K562 (cell line): ENCODE measurements around the gene RARRES2. TPM values are rescaled to one million over a fixed set of nuclear protein-coding genes. Genes with fewer than 3 reads are reported as not detected.

Source experiments
- ATAC-seq: fragments of 200-7000 bp; cut with Tn5 transposase; 3 replicates; pipeline ENCODE4 v1.9.1; 2020; ENCODE audit warnings: moderate library complexity
- BruUV-seq: library from RNA; stranded (reverse); fragments of 400-500 nt; replicated peaks from 2 replicates; lab custom pipeline; 2021; lab: Mats Ljungman, UMichigan
- CTCF ChIA-PET: fragments of 300-600 bp; formaldehyde crosslinking; extraction: SDS; loops from one replicate; lab custom pipeline; 2021; ENCODE audit warnings: low intra/inter-chr PET ratio; lab: Yijun Ruan, JAX
- POLR2A ChIA-PET: fragments of 300-600, 350-650 bp; sonication (Branson Sonifier 250); formaldehyde crosslinking; extraction: SDS; loops from one replicate; lab custom pipeline; 2021; ENCODE audit warnings: antibody characterized with exemption, inconsistent platforms; lab: Yijun Ruan, JAX
- DNase-seq, 4 experiments: peaks; one replicate each; pipeline versions ENCODE4 v3.0.0 to v3.0.0-alpha.2; 2011 to 2018; ENCODE audit warnings: low spot score in 3 of 4, mixed read lengths in 3 of 4; ENCODE audit errors: extremely low read depth in 1 of 4
- FAIRE-seq: peaks from 2 replicates; lab custom pipeline; 2011; peaks lifted over from hg19 to GRCh38; lab: Jason Lieb, UNC
- H2AFZ ChIP-seq: 2 replicates; pipeline ENCODE4 v1.6.0; 2011; ENCODE audit warnings: low read depth, low read length, control low read depth, inconsistent platforms
- H3K27ac ChIP-seq: fragments of 200-600 bp; 3 replicates; pipeline ENCODE4 v1.8.0; 2011; ENCODE audit warnings: low read depth, mild to moderate bottlenecking, control low read depth, inconsistent platforms, low read length, moderate library complexity, mixed read lengths; ENCODE audit errors: extremely low read depth
- H3K27me3 ChIP-seq, 2 experiments: fragments of 300-600 bp in 1 of 2; 2 replicates in 1 of 2; 3 replicates in 1 of 2; pipeline versions ENCODE4 v1.6.0 to v1.8.0; 2011; ENCODE audit warnings: inconsistent platforms in 2 of 2, low read length in 2 of 2, mild to moderate bottlenecking in 1 of 2, mixed read lengths in 1 of 2, moderate library complexity in 1 of 2; ENCODE audit not compliant: control insufficient read depth in 2 of 2, insufficient read depth in 2 of 2
- H3K36me3 ChIP-seq: fragments of 300-600 bp; 3 replicates; pipeline ENCODE4 v1.8.0; 2011; ENCODE audit warnings: mild to moderate bottlenecking, low read length, inconsistent platforms; ENCODE audit not compliant: control insufficient read depth, insufficient read depth
- H3K4me1 ChIP-seq, 2 experiments: fragments of 200-600 bp in 1 of 2; replicated peaks in 1 of 2; 2 replicates in 1 of 2; 3 replicates in 1 of 2; pipeline versions ENCODE4 v1.5.1 to v1.8.0; 2011; ENCODE audit warnings: inconsistent platforms in 2 of 2, low read length in 2 of 2, mild to moderate bottlenecking in 1 of 2, mixed read lengths in 1 of 2, moderate library complexity in 1 of 2; ENCODE audit not compliant: control insufficient read depth in 2 of 2, insufficient read depth in 2 of 2
- H3K4me2 ChIP-seq: 2 replicates; pipeline ENCODE4 v1.6.1; 2011; ENCODE audit warnings: low read length, control low read depth, inconsistent platforms, mixed read lengths; ENCODE audit not compliant: insufficient read depth
- H3K4me3 ChIP-seq: fragments of 200-600 bp; sonication (generic), shearing (Covaris generic); 2 replicates; pipeline ENCODE4 v1.5.1; 2016; ENCODE audit warnings: control low read depth, inconsistent platforms
- H3K79me2 ChIP-seq: fragments of 200-600 bp; 3 replicates; pipeline ENCODE4 v1.8.0; 2011; ENCODE audit warnings: low read length, inconsistent platforms; ENCODE audit not compliant: control insufficient read depth, insufficient read depth
- H3K9ac ChIP-seq, 2 experiments: 2 replicates each; pipeline versions ENCODE4 v1.6.0 to v1.6.1; 2011; ENCODE audit warnings: low read depth in 2 of 2, low read length in 2 of 2, control low read depth in 1 of 2, inconsistent platforms in 1 of 2, mild to moderate bottlenecking in 1 of 2, mixed read lengths in 1 of 2; ENCODE audit not compliant: insufficient read depth in 1 of 2
- H3K9me1 ChIP-seq: one replicate; pipeline ENCODE4 v1.6.0; 2011; ENCODE audit warnings: inconsistent platforms, mild to moderate bottlenecking, low read length, moderate library complexity; ENCODE audit not compliant: control insufficient read depth, insufficient read depth
- H3K9me3 ChIP-seq: replicated peaks from 2 replicates; pipeline ENCODE4 v1.5.1; 2011; ENCODE audit warnings: low read depth, low read length, inconsistent platforms; ENCODE audit not compliant: control insufficient read depth, insufficient read depth
- H4K20me1 ChIP-seq: replicated peaks from 2 replicates; pipeline ENCODE4 v1.6.1; 2011; ENCODE audit warnings: low read length, inconsistent platforms, mixed read lengths; ENCODE audit not compliant: control insufficient read depth, insufficient read depth
- ADNP ChIP-seq: fragments of 200-800 bp; sonication (Bioruptor generic); IDR thresholded peaks from 2 replicates; pipeline ENCODE4 v1.6.1; 2016; ENCODE audit warnings: missing genetic modification characterization, missing compliant biosample characterization
- BRF1 ChIP-seq: IDR thresholded peaks from 3 replicates; pipeline ENCODE4 v1.6.1; 2011; ENCODE audit warnings: borderline replicate concordance, mild to moderate bottlenecking; ENCODE audit not compliant: insufficient read length; ENCODE audit errors: extremely low read depth
- KLF13 ChIP-seq: fragments of 450-650 bp; IDR thresholded peaks from 2 replicates; pipeline ENCODE4 v1.6.1; 2016; ENCODE audit warnings: missing genetic modification characterization, low read depth, mild to moderate bottlenecking, missing compliant biosample characterization, moderate library complexity, borderline replicate concordance
- MTF1 ChIP-seq: fragments of 250-450 bp; sonication (Bioruptor Pico); IDR thresholded peaks from 2 replicates; pipeline ENCODE4 v1.9.0; 2021; ENCODE audit warnings: moderate library complexity, mild to moderate bottlenecking, inconsistent platforms, borderline replicate concordance
- PHB2 ChIP-seq: fragments of 450-650 bp; IDR thresholded peaks from 2 replicates; pipeline ENCODE4 v1.6.1; 2017; ENCODE audit warnings: low read depth
- ZFPM2 ChIP-seq: fragments of 250-450 bp; sonication (Bioruptor Pico); IDR thresholded peaks from 2 replicates; pipeline ENCODE4 v1.5.1; 2022; ENCODE audit warnings: mild to moderate bottlenecking
- ZKSCAN1 ChIP-seq: fragments of 150-350 bp; IDR thresholded peaks from 2 replicates; pipeline ENCODE4 v1.6.1; 2016; ENCODE audit warnings: low read depth, low read length
- ZNF212 ChIP-seq: fragments of 450-650 bp; formaldehyde crosslinking; IDR thresholded peaks from 2 replicates; pipeline ENCODE4 v1.4.0; 2020; ENCODE audit warnings: mild to moderate bottlenecking
- WGBS: fragments of 100-300 bp; shearing (Covaris generic); methylation state at CpG from one replicate; pipeline ENCODE4 v1.1.6; 2016; ENCODE audit warnings: low coverage, mixed read lengths; ENCODE audit not compliant: insufficient coverage; ENCODE audit errors: missing lambda C conversion rate; 5-methylcytosine and 5-hydroxymethylcytosine counted together
- in situ Hi-C: fragments of 300-500 bp; cut with MboI; formaldehyde crosslinking; loops from 4 replicates; pipeline ENCODE4 v1.15.0; 2018; ENCODE audit warnings: inconsistent platforms, mixed read lengths
- intact Hi-C: fragments of 100-400 bp; cut with micrococcal nuclease; formaldehyde crosslinking; loops from 2 replicates; pipeline ENCODE4 v1.14.2; 2022
- polyA plus RNA-seq, 8 experiments: library from polyadenylated mRNA; depleted of rRNA in 4 of 8; stranded (reverse) in 5 of 8; unstranded in 3 of 8; fragments of >200 nt; fragmentation: Nextera tagmentation in 2 of 8; fragmentation: Illumina TruSeq in 1 of 8; extraction: Ambion mirVana in 2 of 8; extraction: Trizol in 1 of 8; gene quantifications; 2 replicates each; pipeline versions ENCODE4 v1.2.1 to v1.2.3, GENCODE V29; 2011 to 2014; ENCODE audit warnings: inconsistent platforms in 1 of 8, missing spikeins in 1 of 8
- total RNA-seq, 7 experiments: library from RNA; depleted of rRNA in 6 of 7; stranded (reverse); fragments of >200 nt in 6 of 7; fragmentation: Illumina TruSeq in 2 of 7; extraction: Trizol in 2 of 7; gene quantifications; 2 replicates each; pipeline versions ENCODE4 v1.2.1 to v1.2.3, GENCODE V29; 2011 to 2021; ENCODE audit warnings: low replicate concordance in 1 of 7
- TF ChIP-seq, protein P1 (sequence below), 2 experiments: fragments of 200-800 bp in 1 of 2; sonication (Bioruptor generic) in 1 of 2; sonication (generic) in 1 of 2; formaldehyde crosslinking in 1 of 2; IDR thresholded peaks in 1 of 2; conservative IDR thresholded peaks in 1 of 2; 2 replicates each; pipeline versions ENCODE4 v1.5.0 to v1.6.1; 2016 to 2020; ENCODE audit warnings: missing compliant biosample characterization in 1 of 2, missing genetic modification characterization in 1 of 2, missing genetic modification reagents in 1 of 2
- TF ChIP-seq, protein P2 (sequence below): fragments of 450-650 bp; IDR thresholded peaks from 2 replicates; pipeline ENCODE4 v1.6.1; 2017; ENCODE audit warnings: mild to moderate bottlenecking, moderate library complexity
- TF ChIP-seq, protein P3 (sequence below): fragments of 450-650 bp; IDR thresholded peaks from 2 replicates; pipeline ENCODE4 v1.6.1; 2016; ENCODE audit warnings: low read depth

Gene RARRES2
- total and polyA plus RNA-seq, 9 of the 15 experiments (the other 6 are each of a cell fraction or from before 2014, with no cell fraction given): 0.11 to 1.7 (median 0.23) TPM; not detected in 6

DNA sequence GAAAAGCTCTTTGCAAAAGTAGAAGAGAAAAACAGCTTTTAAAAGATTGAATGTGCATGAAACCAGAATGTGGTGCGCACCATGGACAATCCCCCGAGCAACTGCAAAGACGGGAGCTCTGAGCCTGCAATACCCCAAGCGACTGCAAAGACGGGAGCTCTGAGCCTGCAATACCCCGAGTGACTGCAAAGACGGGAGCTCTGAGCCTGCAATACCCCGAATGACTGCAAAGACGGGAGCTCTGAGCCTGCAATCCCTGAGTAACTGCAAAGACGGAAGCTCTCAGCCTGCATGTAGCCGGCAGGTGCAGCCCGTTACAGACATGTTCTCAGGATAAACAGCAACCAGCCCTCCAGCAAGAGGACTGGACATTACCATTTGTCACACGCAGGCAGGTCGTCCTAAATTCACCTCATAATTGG lies 43.9 kb upstream of the RARRES2 start:
- DNase-seq: no peak
- no peaks in the 10 kb centered on the region for H3K27me3 ChIP-seq
- H3K9me3 ChIP-seq: no peaks in the 10 kb centered on the region
- H3K4me3 ChIP-seq: no peak overlapping the region
- BruUV-seq: no TSS peak
- H3K36me3 ChIP-seq: peaks cover 36% of the 10 kb centered on the region; the same call in 2 of the 3 replicates
- no peak for ATAC-seq
- H3K4me2 ChIP-seq: no peak overlapping the region
- H3K4me1 ChIP-seq: peaks cover 5 to 37% of the 10 kb centered on the region in 2 experiments
- H3K9me1 ChIP-seq: peaks cover 8% of the 10 kb centered on the region
- intact Hi-C loops (no loop called here), in situ Hi-C loops (no loop called here)
- H4K20me1 ChIP-seq: peaks cover 28% of the 10 kb centered on the region
- peaks cover 41% of the 10 kb centered on the region for H3K79me2 ChIP-seq
- peak; percentile 69 for FAIRE-seq
- H3K9ac ChIP-seq: peak overlapping the region in 1 of 2 experiments; percentile 61; a peak in 1 of 4 replicates
- ChIA-PET POLR2A (interaction anchor here (0.7 to 3.0 kb wide), 7 partner anchors 8 to 68 kb away, joined by 3 to 17 read pairs (median 5); a partner anchor contains a TSS), CTCF (interaction anchor here (0.6 kb wide), 1 partner anchor 52 kb away, joined by 3 read pairs; no protein-coding TSS in a partner anchor)
- no peak overlapping the region for H2AFZ ChIP-seq
- WGBS: 88% methylated on average over 14 of the region's 14 CpGs
- no peak overlapping the region for H3K27ac ChIP-seq
- TF ChIP-seq, protein P1, sequence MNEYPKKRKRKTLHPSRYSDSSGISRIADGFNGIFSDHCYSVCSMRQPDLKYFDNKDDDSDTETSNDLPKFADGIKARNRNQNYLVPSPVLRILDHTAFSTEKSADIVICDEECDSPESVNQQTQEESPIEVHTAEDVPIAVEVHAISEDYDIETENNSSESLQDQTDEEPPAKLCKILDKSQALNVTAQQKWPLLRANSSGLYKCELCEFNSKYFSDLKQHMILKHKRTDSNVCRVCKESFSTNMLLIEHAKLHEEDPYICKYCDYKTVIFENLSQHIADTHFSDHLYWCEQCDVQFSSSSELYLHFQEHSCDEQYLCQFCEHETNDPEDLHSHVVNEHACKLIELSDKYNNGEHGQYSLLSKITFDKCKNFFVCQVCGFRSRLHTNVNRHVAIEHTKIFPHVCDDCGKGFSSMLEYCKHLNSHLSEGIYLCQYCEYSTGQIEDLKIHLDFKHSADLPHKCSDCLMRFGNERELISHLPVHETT (CRISPR knock-in tag; conservative IDR thresholded peaks at IDR 0.05 in 1 of 2, IDR thresholded peaks at IDR 0.05 in 1 of 2): no peak
- TF ChIP-seq ADNP (tag) (no peak), KLF13 (tag) (no peak), ZNF212 (CRISPR knock-in tag) (no peak), BRF1 (no peak), PHB2 (no peak), ZKSCAN1 (no peak), MTF1 (no peak), ZFPM2 (CRISPR knock-in tag) (no peak)
- TF ChIP-seq, protein P2, sequence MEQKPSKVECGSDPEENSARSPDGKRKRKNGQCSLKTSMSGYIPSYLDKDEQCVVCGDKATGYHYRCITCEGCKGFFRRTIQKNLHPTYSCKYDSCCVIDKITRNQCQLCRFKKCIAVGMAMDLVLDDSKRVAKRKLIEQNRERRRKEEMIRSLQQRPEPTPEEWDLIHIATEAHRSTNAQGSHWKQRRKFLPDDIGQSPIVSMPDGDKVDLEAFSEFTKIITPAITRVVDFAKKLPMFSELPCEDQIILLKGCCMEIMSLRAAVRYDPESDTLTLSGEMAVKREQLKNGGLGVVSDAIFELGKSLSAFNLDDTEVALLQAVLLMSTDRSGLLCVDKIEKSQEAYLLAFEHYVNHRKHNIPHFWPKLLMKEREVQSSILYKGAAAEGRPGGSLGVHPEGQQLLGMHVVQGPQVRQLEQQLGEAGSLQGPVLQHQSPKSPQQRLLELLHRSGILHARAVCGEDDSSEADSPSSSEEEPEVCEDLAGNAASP: no peak
- TF ChIP-seq, protein P3, sequence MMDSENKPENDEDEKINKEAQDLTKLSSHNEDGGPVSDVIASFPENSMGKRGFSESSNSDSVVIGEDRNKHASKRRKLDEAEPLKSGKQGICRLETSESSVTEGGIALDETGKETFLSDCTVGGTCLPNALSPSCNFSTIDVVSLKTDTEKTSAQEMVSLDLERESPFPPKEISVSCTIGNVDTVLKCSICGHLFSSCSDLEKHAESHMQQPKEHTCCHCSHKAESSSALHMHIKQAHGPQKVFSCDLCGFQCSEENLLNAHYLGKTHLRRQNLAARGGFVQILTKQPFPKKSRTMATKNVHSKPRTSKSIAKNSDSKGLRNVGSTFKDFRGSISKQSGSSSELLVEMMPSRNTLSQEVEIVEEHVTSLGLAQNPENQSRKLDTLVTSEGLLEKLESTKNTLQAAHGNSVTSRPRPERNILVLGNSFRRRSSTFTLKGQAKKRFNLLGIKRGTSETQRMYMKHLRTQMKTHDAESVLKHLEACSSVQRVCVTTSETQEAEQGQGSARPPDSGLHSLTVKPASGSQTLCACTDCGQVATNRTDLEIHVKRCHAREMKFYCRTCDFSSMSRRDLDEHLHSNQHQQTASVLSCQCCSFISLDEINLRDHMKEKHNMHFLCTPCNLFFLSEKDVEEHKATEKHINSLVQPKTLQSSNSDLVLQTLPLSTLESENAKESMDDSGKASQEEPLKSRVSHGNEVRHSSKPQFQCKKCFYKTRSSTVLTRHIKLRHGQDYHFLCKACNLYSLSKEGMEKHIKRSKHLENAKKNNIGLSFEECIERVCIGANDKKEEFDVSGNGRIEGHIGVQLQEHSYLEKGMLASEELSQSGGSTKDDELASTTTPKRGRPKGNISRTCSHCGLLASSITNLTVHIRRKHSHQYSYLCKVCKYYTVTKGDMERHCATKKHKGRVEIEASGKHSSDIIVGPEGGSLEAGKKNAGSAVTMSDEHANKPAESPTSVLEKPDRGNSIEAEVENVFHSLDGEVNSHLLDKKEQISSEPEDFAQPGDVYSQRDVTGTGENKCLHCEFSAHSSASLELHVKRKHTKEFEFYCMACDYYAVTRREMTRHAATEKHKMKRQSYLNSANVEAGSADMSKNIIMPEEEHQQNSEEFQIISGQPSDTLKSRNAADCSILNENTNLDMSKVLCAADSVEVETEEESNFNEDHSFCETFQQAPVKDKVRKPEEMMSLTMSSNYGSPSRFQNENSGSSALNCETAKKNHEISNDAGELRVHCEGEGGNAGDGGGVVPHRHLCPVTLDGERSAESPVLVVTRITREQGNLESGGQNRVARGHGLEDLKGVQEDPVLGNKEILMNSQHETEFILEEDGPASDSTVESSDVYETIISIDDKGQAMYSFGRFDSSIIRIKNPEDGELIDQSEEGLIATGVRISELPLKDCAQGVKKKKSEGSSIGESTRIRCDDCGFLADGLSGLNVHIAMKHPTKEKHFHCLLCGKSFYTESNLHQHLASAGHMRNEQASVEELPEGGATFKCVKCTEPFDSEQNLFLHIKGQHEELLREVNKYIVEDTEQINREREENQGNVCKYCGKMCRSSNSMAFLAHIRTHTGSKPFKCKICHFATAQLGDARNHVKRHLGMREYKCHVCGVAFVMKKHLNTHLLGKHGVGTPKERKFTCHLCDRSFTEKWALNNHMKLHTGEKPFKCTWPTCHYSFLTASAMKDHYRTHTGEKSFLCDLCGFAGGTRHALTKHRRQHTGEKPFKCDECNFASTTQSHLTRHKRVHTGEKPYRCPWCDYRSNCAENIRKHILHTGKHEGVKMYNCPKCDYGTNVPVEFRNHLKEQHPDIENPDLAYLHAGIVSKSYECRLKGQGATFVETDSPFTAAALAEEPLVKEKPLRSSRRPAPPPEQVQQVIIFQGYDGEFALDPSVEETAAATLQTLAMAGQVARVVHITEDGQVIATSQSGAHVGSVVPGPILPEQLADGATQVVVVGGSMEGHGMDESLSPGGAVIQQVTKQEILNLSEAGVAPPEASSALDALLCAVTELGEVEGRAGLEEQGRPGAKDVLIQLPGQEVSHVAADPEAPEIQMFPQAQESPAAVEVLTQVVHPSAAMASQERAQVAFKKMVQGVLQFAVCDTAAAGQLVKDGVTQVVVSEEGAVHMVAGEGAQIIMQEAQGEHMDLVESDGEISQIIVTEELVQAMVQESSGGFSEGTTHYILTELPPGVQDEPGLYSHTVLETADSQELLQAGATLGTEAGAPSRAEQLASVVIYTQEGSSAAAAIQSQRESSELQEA: no peak
